CD4-positive, alpha-beta T cell treated with Interferon alpha-2 for 1 hour (primary cell): Measurements from ENCODE around the gene DCAF5.

ENCODE experiments used
- DNase-seq, 2 donors: peaks; one replicate each; pipeline ENCODE4 v3.0.0-alpha.2; 2020 to 2022

The DCAF5 gene

DNA sequence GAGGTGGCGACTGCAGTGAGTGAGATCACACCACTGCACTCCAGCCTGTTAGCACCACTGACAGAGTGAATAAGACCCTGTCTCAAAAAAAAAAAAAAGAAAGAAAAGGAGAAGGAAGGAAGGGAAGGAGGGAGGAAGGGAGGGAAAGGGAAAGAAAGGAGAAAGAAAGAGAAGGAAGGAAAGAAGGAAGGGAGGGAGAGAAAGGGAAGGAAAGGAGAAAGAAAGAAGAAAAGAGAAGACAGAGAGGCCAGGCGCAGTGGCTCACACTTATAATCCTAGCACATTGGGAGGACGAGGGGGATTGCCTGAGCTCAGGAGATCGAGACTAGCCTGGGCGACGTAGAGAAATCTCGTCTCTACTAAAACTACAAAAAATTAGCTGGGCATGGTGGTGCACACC lies 13.2 kb downstream of the DCAF5 start:
- no peak for DNase-seq

DNA sequence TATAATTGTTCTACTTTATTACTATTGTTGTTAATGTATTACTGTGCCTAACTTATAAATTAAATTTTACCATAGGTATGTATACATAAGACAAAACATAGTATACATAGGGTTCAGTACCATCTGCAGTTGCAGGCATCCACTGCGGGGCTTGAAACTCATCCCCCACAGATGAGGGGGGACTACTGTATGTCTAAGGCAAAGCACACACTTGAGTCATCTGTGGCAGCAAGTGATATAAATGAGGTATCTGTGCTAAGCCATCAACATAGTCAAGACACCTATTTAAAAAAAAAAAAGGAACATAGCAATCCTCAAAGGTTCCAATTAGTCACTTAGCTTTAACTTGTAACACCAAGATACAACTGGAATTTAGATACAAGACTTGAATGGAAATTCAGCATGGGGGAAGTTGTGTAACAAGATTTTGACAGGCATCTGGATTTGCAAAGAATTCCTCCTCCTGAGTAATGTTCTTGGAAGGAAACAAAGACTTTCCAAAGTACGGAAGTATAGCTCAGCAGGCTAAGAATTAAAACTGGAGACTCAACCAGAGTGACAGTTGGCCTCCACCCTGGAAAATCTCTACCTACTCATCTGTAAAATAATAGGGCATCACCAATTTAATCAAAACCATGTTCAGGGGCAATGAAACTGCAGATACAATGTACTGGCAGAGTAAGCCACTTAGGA lies 14.9 kb downstream of the DCAF5 start:
- DNase-seq: no peak

DNA sequence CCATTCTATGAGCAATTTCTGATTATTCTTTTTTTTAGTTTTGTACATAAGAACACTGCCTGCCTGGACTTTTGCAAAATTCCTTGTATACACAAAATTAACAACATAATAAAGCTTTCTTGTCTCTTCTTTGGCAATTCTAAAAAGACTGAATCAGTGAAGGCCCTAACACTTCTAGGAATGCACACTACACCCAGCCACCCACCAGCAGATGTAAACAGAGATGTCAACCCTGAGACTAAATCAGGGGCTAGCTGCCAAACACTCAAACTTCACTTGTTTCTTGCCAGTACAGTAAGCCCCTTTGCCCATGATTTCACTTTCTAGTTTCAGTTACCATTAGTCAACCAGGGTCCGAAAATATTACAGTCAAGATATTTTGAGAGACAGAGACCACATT lies 15.5 kb downstream of the DCAF5 start:
- no peak for DNase-seq

DNA sequence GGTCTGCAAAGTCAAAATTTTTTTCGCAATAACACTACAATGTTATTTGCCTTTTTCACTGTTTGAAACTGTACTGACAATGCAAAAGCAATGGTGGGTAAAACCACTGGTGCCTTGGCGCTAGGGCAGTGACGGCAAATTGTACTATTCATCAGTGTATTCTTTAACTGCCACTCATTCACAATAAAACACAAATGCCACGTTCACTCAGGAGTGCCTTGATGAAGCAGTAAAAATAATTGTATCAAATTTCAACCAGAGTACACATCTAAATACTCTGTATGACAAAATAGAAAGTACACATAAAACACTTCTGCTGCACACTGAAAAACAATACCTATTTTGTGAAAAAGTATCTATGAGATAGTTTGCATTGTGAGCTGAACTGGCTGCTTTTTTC lies 17.8 kb downstream of the DCAF5 start:
- no peak for DNase-seq

DNA sequence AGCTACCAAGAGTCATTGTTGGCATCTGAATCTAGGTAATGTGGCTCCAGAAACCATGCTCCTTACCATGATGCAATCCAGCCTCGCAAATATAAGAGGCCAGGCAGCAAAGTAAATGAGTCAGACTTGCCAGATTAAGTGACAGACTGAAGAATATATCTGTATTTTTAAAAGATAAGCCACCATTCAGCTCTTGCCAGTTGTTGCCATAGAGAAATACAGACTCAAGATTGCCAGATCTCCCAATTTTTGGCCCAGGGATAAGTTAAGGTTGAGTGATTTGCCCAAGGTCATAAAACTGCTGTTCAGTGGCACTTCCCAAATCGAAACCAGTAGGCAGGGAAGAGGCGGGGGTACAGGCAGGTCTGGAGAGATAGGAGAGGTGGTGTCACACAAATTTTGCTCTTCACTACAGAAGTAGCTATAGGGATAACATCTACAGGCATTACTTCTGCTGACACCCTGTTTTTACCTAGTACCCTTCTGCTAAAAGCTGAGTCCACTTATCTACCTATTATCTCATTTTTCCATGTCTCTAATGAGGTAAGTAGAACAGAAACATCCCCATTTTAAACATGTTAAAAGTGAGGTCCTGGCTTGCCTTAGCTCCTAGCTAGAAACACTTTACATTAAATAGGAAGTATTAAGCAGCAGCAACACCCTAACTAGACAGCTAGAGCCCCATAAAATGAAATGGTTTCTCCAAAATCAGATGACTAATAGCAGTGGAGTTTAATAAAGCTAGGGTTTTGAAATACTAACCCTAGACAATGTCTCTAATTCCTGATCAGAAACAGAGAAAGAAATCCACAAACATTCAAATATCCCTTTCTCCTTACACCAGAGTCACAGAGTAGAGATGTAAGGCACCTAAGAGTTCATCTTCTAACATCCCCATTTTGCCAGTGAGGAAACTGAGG lies 19.5 kb downstream of the DCAF5 start:
- DNase-seq: no peak

DNA sequence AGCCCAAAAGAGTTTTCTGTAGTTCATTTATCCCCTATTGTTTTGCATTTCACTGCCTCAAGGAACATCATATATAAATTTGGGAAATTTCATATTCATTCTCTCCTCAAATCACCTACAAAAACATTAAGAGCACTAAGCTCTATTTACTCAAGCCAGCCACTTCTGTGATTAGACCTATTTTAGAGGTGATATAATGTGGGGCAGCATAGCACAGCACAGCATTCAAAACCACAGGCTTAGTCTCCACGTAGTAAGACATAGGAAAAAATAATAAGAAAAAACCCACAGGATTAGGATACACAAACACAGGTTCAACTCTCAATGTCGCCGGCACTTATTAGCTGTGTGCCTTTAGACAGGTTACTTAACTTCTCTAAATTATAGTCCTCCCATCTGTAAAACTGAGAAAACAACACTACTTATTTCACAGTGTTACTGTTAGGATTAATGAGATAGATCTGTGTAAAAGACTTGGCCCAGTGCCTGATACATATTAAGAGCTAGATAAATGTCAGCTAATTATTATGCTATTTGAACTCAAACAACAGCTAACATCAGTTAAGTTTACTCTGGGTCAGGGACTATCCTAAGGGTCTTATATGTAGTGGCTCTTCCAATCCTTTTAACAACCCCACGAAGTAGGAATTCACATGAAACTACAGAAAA lies 20.3 kb downstream of the DCAF5 start:
- no peak for DNase-seq

DNA sequence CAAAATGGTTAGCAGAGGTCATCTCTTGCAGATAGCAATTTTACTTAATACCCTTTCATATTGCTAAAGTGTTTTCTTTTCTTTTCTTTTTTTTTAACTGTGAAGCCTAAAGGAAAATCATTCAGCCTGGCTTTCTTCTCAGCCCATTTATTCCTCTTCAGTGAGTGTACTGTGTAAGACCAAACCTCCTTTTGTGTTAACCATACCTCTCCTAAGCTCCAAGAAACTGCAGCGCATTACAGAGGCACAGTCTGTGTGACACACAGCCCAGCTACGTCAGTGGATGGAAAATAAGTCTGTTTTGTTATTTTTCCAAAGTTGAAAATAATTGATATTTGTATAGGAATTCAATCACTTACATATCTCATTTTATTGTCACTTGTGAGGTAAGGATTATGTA lies 21.7 kb downstream of the DCAF5 start:
- no peak for DNase-seq

DNA sequence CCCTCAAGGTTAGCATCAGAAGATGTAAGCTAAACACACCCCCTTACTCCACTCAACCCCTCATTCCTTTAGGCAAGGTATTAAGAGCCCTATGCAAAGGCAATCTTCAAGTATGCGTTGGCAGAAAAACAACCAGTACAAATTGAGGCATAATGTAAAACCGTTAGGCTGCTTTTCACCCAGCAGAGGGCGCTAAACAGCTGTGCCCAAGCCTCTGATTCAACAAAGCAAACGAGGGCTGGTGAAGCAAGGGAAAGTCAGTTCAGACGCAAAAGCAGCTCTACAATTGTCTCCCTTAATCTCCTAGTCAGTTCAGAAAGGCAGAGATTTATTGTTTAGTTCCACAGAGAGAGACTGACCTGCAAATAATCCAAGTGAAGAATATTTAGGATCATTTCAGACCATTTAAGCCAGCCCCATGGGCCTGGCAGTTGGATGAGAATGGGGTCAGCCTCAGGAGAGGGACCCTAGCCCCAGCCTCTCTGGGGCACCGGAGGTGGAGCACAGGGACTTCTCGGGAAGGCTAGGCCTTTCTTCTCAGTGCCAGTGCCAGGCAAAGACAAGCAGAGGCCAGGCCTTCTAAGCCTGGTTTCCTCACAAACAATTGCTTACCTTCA lies 23.5 kb downstream of the DCAF5 start:
- DNase-seq: peak; percentile 68 to 81

DNA sequence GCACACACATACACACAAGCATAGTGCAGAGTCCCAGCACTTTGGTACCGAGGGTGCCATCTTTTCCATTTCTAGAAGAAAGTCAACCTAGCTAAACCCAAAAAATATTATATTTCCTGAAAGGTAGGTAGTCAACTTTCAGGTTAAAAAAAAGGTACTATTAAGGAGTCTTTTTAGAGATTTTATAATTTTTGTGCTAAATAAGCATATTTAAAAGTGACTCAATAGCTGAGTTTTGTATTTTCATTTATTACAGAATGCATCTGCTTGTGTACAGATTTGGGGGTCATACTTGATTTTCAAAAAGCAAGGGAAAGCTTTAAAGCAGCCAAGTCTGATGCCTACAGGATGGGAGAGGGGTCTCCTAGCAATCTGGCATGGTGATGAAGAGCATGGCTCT lies 34.6 kb downstream of the DCAF5 start:
- DNase-seq: no peak

DNA sequence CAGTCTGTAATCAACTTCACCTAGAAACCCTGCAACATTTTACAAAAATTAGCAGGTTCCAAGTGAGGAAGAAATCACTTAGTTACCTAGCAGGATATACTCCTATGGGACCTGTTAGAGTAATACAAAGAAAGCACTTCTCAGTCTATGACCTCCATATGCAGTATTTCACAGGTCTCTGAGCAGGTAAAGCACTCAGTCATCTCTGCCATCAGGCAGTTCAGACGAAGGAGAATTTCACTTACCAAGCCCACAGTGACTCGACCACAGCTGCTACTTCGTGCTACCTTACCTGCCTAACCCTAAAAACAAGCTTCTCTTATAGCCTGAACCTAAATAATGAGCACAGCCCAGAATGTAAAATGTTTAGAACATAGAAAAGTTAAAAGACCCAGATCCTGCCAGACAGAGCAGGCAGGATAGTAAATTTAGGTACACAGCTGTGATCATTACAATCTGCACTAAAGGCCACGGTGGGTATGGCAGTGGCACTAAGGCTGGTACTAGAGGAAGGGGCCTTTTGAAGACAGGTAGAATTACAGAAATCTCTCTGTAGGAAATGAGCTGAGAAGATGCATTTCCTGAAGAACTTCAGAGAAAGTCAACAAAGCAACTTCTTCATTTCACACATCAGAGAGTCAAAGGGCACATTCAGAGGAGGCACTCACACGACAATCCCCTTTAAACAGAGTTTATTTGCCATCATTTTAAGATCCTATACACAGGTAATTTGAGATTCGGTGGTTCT lies 35.7 kb downstream of the DCAF5 start:
- DNase-seq: no peak

DNA sequence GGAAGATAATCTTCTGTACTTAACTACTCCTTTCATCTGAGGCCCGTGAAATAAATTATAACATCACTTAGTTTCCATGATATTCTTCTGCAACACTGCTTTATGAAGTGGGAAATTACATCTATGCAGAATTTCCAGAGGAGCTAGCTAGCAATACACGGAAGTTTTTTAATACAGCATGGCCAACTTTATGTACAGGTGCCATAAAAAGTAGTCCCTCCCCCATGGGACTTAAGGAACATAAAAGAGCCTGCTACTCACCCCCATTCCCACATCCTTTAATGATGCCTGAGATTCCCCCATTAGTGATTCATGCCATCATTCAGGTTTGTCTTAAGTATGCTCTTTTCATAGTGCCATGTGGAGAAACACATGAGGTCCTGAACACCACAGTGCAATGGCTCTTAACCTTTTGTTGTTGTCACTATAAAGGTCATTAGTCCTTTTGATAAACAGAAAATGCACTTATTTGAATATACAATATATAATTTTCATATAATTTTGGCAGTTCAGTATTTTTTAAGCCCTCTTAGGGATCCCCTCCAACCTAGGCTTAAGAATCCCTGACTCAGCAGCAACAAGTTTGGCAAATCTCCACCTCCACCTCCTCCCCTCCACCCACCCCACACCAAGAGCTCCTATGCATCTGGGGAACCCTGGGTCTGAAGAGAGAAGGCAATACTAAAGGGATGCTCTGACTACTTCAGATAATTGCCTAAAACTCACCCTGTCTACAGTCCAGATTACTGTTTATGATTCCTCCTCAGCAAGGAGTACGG lies 37.3 kb downstream of the DCAF5 start:
- no peak for DNase-seq

DNA sequence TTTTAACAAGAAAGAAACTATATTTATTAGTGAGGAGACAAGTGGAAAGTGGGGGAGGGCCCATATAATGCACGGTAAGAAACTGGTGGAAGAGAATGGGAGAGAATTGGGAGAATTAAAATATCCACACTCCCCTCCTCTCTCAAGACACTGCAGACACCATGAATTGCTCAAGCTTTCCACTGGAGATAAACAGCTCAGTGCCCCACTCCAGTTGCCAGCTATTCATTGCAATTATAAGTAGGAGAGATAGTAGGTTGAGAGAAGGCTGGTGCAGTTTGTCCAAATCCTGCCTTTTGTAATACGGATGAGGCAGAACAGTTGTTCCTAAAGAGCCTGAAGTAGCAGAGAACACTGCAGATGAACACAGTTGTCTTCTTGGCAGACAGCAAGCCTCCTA lies 38.2 kb downstream of the DCAF5 start:
- no peak for DNase-seq

DNA sequence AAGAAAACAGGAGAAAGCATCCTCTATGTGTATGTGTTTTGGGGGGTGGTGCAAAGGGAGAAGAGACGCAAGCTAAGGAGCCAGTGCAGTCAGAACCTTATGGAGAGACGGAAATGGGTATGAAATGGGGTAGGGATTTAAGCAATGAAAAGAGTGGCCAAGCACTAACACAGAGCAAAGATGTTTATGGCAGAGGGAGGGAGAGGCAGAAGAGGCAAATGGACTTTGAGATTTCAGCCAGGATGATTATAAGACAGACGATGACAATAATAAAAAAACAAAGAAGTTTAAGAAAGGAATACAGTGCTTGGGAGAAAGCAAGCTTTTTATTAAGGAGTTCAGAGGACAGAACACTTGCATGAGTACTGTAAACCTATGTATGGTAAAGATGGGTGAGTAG lies 44.6 kb downstream of the DCAF5 start:
- no peak for DNase-seq

DNA sequence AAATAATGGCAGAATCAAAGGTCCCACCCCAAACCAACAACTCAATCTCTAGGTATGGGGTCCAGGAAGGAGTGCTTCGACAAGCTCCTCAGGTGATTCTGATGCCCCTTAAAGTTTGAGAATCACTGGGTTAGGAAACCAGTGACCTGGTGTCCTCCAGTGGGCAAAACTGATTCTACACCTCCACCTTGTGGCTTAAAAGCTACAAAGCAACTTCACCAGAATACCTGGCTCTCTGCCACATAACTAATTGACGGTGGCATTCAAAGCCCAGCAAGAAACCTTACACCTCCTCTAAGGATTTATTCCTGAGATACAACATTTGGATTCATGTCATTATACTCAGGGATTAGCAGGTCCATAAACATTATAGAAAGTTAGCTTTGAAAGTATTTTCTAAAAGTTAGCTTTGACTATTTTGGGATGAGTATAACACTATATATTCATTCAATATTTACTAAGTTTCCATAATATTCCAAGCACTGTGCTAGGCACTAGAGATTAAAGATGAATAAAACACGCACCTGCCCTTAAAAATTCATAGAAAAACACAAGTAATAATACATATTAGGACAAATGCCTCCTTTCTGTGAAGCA lies 45.4 kb downstream of the DCAF5 start:
- peak; percentile 15 to 59 for DNase-seq

DNA sequence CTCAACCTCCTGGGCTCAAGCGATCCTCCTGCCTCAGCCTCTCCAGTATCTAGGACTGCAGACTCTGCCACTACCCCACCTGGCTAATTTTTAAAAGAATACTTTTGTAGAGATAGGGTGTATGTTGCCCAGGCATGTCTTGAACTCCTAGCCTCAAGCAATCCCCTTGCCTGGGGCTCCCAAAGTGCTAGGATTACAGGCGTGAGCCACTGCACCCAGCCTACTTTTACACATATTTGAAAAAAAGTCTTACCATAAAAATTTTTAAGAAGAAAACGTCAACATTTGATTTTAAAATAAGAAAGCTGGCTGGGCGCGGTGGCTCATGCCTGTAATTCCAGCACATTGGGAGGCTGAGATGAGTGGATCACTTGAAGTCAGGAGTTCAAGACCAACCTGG lies 46.5 kb downstream of the DCAF5 start:
- DNase-seq: no peak

DNA sequence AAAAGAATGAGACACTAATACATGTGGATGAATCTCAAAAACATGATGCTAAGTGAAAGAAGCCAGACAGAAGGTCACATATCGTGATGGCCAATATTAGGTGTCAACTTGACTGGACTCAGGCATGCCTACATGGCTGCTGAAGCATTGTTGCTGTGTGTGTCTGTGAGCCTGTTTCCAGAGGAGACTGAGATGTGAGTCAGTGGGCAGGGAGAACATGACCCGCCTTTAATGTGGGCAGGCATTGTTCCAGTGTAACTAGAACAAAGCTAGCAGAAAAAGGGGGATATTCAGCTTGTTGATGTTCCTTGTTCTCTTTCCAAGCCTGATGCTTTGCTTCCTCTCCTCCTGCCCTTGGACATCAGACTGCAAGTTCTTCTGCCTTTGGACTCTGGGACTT lies 47.6 kb downstream of the DCAF5 start:
- no peak for DNase-seq

DNA sequence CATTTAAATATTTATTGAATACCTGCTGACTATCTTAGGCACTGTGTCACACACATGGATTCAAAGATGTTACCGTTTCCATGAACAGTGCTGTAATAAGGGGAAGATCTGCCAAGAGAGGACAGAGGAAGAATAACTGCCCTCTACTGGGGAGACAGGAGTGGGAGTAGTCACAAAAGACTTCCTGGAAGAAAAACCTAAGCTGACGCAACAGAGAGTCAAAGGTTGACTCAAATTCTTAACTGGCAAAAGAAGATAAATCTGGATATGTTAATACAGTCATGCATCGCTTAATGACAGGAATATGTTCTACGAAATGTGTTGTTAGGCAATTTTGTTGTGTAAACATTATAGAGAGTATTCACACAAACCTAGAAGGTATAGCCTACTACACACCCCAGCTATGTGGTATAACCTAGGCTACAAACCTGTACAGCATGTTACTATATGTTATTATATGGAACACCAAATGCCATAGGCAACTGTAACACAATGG lies 51.5 kb downstream of the DCAF5 start:
- DNase-seq: peak; percentile 19 to 26

DNA sequence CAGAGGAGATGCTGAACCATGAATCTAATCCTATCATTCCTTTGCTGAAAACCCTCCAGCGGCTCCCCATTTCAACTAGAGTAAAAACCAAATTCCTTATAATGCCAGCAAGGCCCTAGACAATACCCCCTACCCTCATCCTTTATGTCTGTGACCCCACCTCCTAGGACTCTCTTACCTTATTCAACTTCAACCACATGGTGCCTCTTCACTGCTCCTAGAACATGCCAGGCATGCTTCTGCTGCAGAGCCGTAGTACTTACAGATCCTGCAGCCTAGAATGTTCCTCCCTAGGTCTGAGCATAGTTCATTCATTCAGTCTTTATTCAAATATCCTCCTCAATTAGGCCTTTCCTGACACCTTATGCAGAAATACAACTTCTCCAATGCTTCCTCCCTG lies 54.9 kb downstream of the DCAF5 start:
- DNase-seq: no peak

DNA sequence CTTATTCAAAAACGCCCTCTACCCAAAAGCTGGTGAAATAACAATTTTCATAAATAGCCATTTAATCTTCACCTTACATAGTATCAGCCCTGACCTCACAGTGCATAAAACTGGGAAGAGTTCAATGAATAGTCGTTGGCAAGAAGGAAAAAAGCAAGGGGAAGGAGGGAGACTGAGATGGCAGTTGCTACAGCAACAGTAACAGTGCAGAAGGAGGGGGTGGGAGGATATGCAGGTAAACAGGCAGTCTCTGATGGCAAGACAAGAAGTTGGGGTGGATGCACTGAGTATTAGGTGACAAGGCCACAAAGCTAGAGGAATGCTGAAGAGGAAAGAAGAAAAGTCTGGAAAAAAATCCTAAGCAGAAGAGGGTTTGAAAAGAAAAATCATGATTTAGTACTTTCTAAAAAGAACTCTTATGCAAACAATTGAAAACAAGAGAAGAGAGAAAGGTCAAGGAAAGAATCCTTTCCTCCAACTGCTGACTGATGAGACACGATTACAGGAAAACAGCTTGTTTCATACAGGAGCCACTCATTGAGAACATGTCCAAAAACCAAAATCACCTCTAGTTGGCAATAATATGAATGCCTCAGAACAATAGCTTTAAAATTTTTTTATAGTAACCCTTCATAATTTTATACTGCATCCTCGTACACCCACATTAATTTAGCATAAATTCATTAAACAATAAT lies 56.0 kb downstream of the DCAF5 start:
- DNase-seq: no peak

DNA sequence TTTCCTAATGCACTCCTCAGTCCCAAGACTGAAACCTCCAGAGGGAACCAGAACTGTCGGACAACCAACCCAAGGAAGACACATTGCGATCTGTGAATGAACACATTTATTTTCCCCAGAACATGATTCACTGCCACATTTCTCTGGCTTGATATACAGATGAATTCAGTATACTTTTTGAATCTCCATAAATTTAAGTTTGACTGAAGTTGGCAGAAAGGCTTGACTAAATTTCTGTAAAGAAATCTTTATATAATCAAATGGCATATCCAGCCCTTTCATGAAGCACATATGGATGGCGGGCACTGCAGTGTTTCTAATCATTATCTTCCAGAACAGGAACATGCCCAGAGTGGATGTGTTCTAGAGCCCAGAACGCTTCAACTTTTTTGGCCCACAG lies 56.7 kb downstream of the DCAF5 start:
- DNase-seq: no peak

DNA sequence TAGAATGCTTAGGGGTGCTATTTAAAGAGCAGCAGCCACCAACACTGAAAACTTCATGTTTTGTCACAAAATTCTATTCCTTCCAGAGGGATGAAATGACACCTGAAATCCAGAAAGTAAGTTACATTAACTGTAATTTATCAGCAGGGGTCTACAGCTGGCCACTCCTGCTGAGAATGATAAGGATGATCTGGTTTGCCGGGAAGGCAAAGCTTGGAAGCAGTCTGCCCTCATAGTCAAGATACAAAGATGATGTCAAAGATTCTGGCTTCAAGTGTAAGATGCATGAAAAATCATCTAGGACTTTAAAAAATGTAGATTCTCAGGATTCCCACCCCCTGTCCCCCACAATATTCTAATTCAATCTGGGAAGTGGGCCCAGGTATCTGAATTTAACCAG lies 58.4 kb downstream of the DCAF5 start:
- no peak for DNase-seq
